Measurements from ENCODE around the gene RAG1. TPM values are rescaled to one million over a fixed set of nuclear protein-coding genes. Genes with fewer than 3 reads are reported as not detected.
A peak's percentile ranks its signal among the peaks of the same experiment; 100 is the strongest.

Gene RAG1
- total and polyA plus RNA-seq, 2 of the 8 experiments (the other 6 are each of a cell fraction or from before 2014, with no cell fraction given), result 0.14 to 0.58 TPM

GRCh38 chr11:36600180-36600579, 32.4 kb downstream of the RAG1 start:
- Histone ChIP-seq H4K8ac (ENCODE audit: extremely low read depth, insufficient read depth, low read length) (no peak overlapping the region), H2BK120ac (replicated peaks; ENCODE audit: low read depth, low read length) (no peak overlapping the region), H2BK20ac (ENCODE audit: low read length) (no peak overlapping the region), H3K9me3 (ENCODE audit: insufficient read depth in 2 of 2, low read depth in 1 of 2, low read length in 1 of 2) (no peaks in the 10 kb centered on the region), H4K20me1 (replicated peaks in 1 of 2; ENCODE audit: control insufficient read depth in 1 of 2, insufficient read depth in 2 of 2, low read length in 2 of 2) (no peaks in the 10 kb centered on the region), H3K9ac (replicated peaks in 1 of 4; ENCODE audit: extremely low read depth in 1 of 4, low read depth in 3 of 4, low read length in 3 of 4) (no peak overlapping the region; a peak in 1 of 7 replicates), H3K36me3 (ENCODE audit: control insufficient read depth in 2 of 4, insufficient read depth in 4 of 4, low read length in 3 of 4) (no peaks in the 10 kb centered on the region), H3K79me1 (ENCODE audit: low read depth, low read length) (no peaks in the 10 kb centered on the region), H2AK5ac (ENCODE audit: low read depth, low read length) (no peak overlapping the region), H2AFZ (ENCODE audit: low read length) (no peak overlapping the region), H3K56ac (replicated peaks; ENCODE audit: insufficient read length, low read depth, low read length) (no peak overlapping the region), H4K91ac (replicated peaks; ENCODE audit: insufficient read length, low read length) (no peak overlapping the region), H3K79me2 (ENCODE audit: control insufficient read depth in 1 of 2, insufficient read depth in 2 of 2, low read length in 2 of 2) (no peaks in the 10 kb centered on the region), H3K18ac (ENCODE audit: extremely low read depth, low read length) (no peak overlapping the region), H3K4me1 (replicated peaks in 1 of 4; ENCODE audit: control insufficient read depth in 3 of 4, insufficient read depth in 4 of 4, low read length in 3 of 4) (no peaks in the 10 kb centered on the region; a peak in 1 of 7 replicates), H3K23me2 (ENCODE audit: low read depth, low read length) (no peaks in the 10 kb centered on the region), H3K23ac (ENCODE audit: insufficient read length) (no peak overlapping the region), H3K27ac (ENCODE audit: low read depth, low read length) (no peak overlapping the region), H4K5ac (ENCODE audit: insufficient read length, low read depth, low read length) (no peak overlapping the region), H3K27me3 (replicated peaks in 1 of 4; ENCODE audit: control insufficient read depth in 3 of 4, extremely low read depth in 1 of 4, insufficient read depth in 3 of 4, low read length in 3 of 4) (no peaks in the 10 kb centered on the region), H3K4me2 (ENCODE audit: insufficient read depth in 1 of 2, low read depth in 2 of 2, low read length in 2 of 2) (no peak overlapping the region), H2BK15ac (ENCODE audit: low read length) (no peak overlapping the region), H2BK5ac (ENCODE audit: low read depth, low read length) (no peak overlapping the region), H3K14ac (ENCODE audit: insufficient read length) (no peak overlapping the region), H3K4ac (replicated peaks; ENCODE audit: insufficient read length, low read depth, low read length) (no peak overlapping the region), H2BK12ac (ENCODE audit: low read depth, low read length) (no peak overlapping the region), H3K4me3 (ENCODE audit: extremely low read depth in 1 of 4, insufficient read depth in 2 of 4, low read depth in 3 of 4, low read length in 4 of 4) (no peak overlapping the region)
- FAIRE-seq (no peak), DNase-seq (ENCODE audit: low read depth in 1 of 2, low spot score in 2 of 2) (peak in 1 of 2 experiments; percentile 49)
- TF ChIP-seq YY1 (IDR thresholded peaks at IDR 0.05; ENCODE audit: low read depth, low read length) (no peak), KDM1A (IDR thresholded peaks at IDR 0.05; ENCODE audit: borderline replicate concordance, low read length) (no peak), SP1 (IDR thresholded peaks at IDR 0.05; ENCODE audit: low read depth, low read length) (no peak), NANOG (IDR thresholded peaks at IDR 0.05; ENCODE audit: insufficient read depth, low read depth, low read length, poor library complexity, severe bottlenecking) (no peak), ATF2 (IDR thresholded peaks at IDR 0.05; ENCODE audit: low read length) (no peak), SP2 (IDR thresholded peaks at IDR 0.05; ENCODE audit: low read length) (no peak), JUND (IDR thresholded peaks at IDR 0.05; ENCODE audit: low read length) (no peak), CBX5 (IDR thresholded peaks at IDR 0.05; ENCODE audit: low read depth, low read length) (no peak), RXRA (IDR thresholded peaks at IDR 0.05; ENCODE audit: insufficient read depth, low read depth, low read length) (no peak), GABPA (IDR thresholded peaks at IDR 0.05; ENCODE audit: borderline replicate concordance, insufficient read depth, low read length) (no peak), SIRT6 (IDR thresholded peaks at IDR 0.05; ENCODE audit: low read length) (no peak)
- ChIA-PET POLR2A (ENCODE audit: partially characterized antibody) (no interaction called here), CTCF (ENCODE audit: partially characterized antibody) (interaction anchor here (1.0 to 1.1 kb wide), 2 partner anchors 107 to 147 kb away, joined by 3 read pairs; no protein-coding TSS in a partner anchor)
- 77% methylated on average over 7 of the region's 7 CpGs; no CpG with 5 or more reads in 1 of the 2 experiments for WGBS, 2 experiments (ENCODE audit: extremely low coverage in 1 of 2, insufficient coverage in 1 of 2, insufficient read length in 1 of 2, insufficient replicate concordance in 2 of 2, low coverage in 1 of 2, low lambda C conversion rate in 2 of 2, missing lambda C conversion rate in 1 of 2)
